Lung (tissue), 12 donors: ENCODE measurements around the gene PRR15. TPM values are rescaled to one million over a fixed set of nuclear protein-coding genes. Genes with fewer than 3 reads are reported as not detected.

ENCODE experiments used
- ATAC-seq: fragments of 200-7000 bp; cut with Tn5 transposase; one replicate; pipeline ENCODE4 v1.9.1; 2020; ENCODE audit warnings: moderate number of reproducible peaks; ENCODE audit not compliant: insufficient read depth, low FRiP score
- DNase-seq, 3 donors: peaks; one replicate each; pipeline ENCODE4 v3.0.0-alpha.2; 2013 to 2017
- H3K27ac ChIP-seq, 2 donors: one replicate each; pipeline ENCODE4 v1.5.1; 2013; ENCODE audit warnings: mild to moderate bottlenecking in 2 of 2, moderate library complexity in 2 of 2, control low read depth in 1 of 2, inconsistent platforms in 1 of 2, low read depth in 1 of 2, low read length in 1 of 2
- H3K27me3 ChIP-seq, 3 donors: one replicate each; pipeline ENCODE4 v1.5.1; 2013; ENCODE audit warnings: low read length in 2 of 3; ENCODE audit not compliant: control insufficient read depth in 3 of 3, insufficient read depth in 3 of 3
- H3K36me3 ChIP-seq, 4 donors: one replicate each; pipeline ENCODE4 v1.5.1; 2013; ENCODE audit warnings: low read length in 4 of 4, mild to moderate bottlenecking in 1 of 4, moderate library complexity in 1 of 4; ENCODE audit not compliant: control insufficient read depth in 4 of 4, insufficient read depth in 4 of 4
- H3K4me1 ChIP-seq, 5 donors: one replicate each; pipeline ENCODE4 v1.5.1; 2013; ENCODE audit warnings: low read length in 5 of 5, mild to moderate bottlenecking in 2 of 5, moderate library complexity in 1 of 5; ENCODE audit not compliant: control insufficient read depth in 5 of 5, insufficient read depth in 5 of 5
- H3K4me3 ChIP-seq: one replicate; pipeline ENCODE4 v1.5.1; 2013; ENCODE audit warnings: mild to moderate bottlenecking, control low read depth, moderate library complexity
- H3K9ac ChIP-seq, 2 donors: one replicate each; pipeline ENCODE4 v1.5.1; 2013; ENCODE audit warnings: low read length in 2 of 2, control low read depth in 1 of 2; ENCODE audit not compliant: insufficient read depth in 1 of 2
- H3K9me3 ChIP-seq, 4 donors: one replicate each; pipeline ENCODE4 v1.5.1; 2013; ENCODE audit warnings: low read length in 3 of 4, mild to moderate bottlenecking in 1 of 4, moderate library complexity in 1 of 4; ENCODE audit not compliant: control insufficient read depth in 4 of 4, insufficient read depth in 3 of 4
- WGBS, 2 donors: extraction: QIAGEN DNeasy Blood & Tissue Kit; methylation state at CpG; one replicate each; pipeline ENCODE4 v1.1.7; 2013; 5-methylcytosine and 5-hydroxymethylcytosine counted together
- polyA plus RNA-seq, 2 donors: library from polyadenylated mRNA; stranded (reverse); fragments of 200-250 nt; gene quantifications; one replicate each; pipeline ENCODE4 v1.2.1, GENCODE V29; 2013
- total RNA-seq, 2 donors: library from RNA; depleted of rRNA in 1 of 2; stranded (reverse); fragments of >200 nt in 1 of 2; gene quantifications; one replicate each; pipeline ENCODE4 v1.2.1, GENCODE V29; 2014 to 2021
- TF ChIP-seq, protein P1 (sequence below): IDR thresholded peaks from 2 replicates; pipeline ENCODE4 v1.5.1; 2012; ENCODE audit warnings: mild to moderate bottlenecking; ENCODE audit errors: control extremely low read depth, extremely low read depth
- donor health status: control.
- donor health status: control.
- donor health status: Bipolar disorder and iron deficiency.
- donor health status: healthy.
- donor health status: DM: yes; HTN: yes; CAD: no.

Gene PRR15
- total and polyA plus RNA-seq, 4 donors = 0.71 to 11.4 (median 7.0) TPM

- no peak for DNase-seq
- Histone ChIP-seq H3K27me3 (peaks cover 0 to 33% (median 0%) of the 10 kb centered on the region in 3 donors), H3K9me3 (no peaks in the 10 kb centered on the region), H3K36me3 (no peaks in the 10 kb centered on the region), H3K4me1 (no peaks in the 10 kb centered on the region), H3K9ac (no peak overlapping the region), H3K27ac (no peak overlapping the region), H3K4me3 (no peak overlapping the region)
- ATAC-seq = no peak
- TF ChIP-seq, protein P1, sequence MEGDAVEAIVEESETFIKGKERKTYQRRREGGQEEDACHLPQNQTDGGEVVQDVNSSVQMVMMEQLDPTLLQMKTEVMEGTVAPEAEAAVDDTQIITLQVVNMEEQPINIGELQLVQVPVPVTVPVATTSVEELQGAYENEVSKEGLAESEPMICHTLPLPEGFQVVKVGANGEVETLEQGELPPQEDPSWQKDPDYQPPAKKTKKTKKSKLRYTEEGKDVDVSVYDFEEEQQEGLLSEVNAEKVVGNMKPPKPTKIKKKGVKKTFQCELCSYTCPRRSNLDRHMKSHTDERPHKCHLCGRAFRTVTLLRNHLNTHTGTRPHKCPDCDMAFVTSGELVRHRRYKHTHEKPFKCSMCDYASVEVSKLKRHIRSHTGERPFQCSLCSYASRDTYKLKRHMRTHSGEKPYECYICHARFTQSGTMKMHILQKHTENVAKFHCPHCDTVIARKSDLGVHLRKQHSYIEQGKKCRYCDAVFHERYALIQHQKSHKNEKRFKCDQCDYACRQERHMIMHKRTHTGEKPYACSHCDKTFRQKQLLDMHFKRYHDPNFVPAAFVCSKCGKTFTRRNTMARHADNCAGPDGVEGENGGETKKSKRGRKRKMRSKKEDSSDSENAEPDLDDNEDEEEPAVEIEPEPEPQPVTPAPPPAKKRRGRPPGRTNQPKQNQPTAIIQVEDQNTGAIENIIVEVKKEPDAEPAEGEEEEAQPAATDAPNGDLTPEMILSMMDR = no peak
- WGBS, 2 donors = 77 to 91% methylated on average over 2 of the region's 2 CpGs
Observed at GRCh38 chr7:29599026-29599425, 35.4 kb downstream of the PRR15 start.

GRCh38 chr7:29600661-29601060 lies 37.0 kb downstream of the PRR15 start:
- WGBS, 2 donors = 86 to 95% methylated on average over 4 of the region's 4 CpGs
- Histone ChIP-seq H3K27me3 (peaks cover 0 to 31% (median 0%) of the 10 kb centered on the region in 3 donors), H3K27ac (no peak overlapping the region), H3K36me3 (no peaks in the 10 kb centered on the region), H3K4me3 (no peak overlapping the region), H3K9ac (no peak overlapping the region), H3K9me3 (peaks cover 0 to 2% (median 0%) of the 10 kb centered on the region in 4 donors), H3K4me1 (no peaks in the 10 kb centered on the region)
- ATAC-seq (no peak), DNase-seq (no peak)
- TF ChIP-seq, protein P1 = no peak

DNA sequence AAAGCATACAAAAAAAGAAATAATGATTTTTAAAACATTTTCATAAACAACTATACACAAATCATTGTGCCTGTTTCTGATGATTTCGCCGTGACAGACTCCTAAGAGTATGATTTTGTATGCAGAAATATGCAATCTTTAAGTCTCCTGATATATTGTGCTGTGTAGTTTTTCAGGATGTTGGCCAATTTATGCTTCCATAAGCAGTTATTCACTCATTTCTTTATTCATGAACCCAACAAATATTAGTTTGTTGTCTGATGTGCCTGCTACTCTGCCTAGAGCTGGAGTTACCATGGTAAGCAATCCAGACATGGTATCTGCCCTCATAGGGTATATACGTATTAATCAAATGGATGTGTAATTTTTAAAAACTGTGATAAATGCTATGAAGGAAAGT lies 40.4 kb downstream of the PRR15 start:
- ATAC-seq = no peak
- Histone ChIP-seq H3K36me3 (no peaks in the 10 kb centered on the region), H3K27me3 (peaks cover 0 to 43% (median 0%) of the 10 kb centered on the region in 3 donors), H3K4me1 (peaks cover 0 to under 1% (median 0%) of the 10 kb centered on the region in 5 donors), H3K9ac (no peak overlapping the region), H3K4me3 (no peak overlapping the region), H3K27ac (no peak overlapping the region), H3K9me3 (peaks cover 0 to 2% (median 0%) of the 10 kb centered on the region in 4 donors)
- 95 to 96% methylated on average over 3 of the region's 3 CpGs for WGBS, 2 donors
- DNase-seq = no peak
- TF ChIP-seq, protein P1 = no peak

DNA sequence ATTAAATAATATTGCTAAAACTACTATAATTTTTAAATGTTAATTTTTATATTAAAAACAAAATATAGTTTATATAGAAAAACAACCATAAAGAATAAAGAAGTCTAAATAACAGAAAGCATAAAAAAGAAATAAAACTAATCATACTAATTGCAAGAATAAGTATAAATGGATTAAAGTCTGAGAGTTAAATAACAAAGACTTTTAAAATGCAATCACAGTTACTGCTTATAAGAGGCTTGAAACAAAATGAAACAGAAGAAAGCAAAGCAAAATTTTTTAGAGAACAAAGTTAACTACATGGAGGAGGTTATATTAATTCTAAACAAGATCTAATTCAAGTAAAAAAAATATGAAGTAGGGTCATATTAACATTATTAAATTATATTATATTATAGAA lies 41.1 kb downstream of the PRR15 start:
- Histone ChIP-seq H3K4me3 (no peak overlapping the region), H3K36me3 (no peaks in the 10 kb centered on the region), H3K27ac (no peak overlapping the region), H3K4me1 (peaks cover 0 to 2% (median 0%) of the 10 kb centered on the region in 5 donors), H3K9ac (no peak overlapping the region), H3K27me3 (peaks cover 0 to 38% (median 4%) of the 10 kb centered on the region in 3 donors), H3K9me3 (peaks cover 0 to 2% (median 0%) of the 10 kb centered on the region in 4 donors)
- TF ChIP-seq, protein P1 = no peak
- ATAC-seq = no peak
- no peak for DNase-seq
